SU-DHL-6 (cell line): ENCODE results near the gene SMYD2.

Experiments
- H2AFZ ChIP-seq: fragments of 200-600 bp; sonication (generic); 2 replicates; pipeline ENCODE4 v1.6.1; 2014; ENCODE audit warnings: low read depth, mild to moderate bottlenecking, moderate library complexity, mixed read lengths, antibody characterized with exemption, low read length; ENCODE audit not compliant: severe bottlenecking
- H3F3A ChIP-seq: fragments of 200-600 bp; shearing (Covaris generic); 2 replicates; pipeline ENCODE4 v1.6.0; 2016; ENCODE audit warnings: antibody characterized with exemption, mild to moderate bottlenecking; ENCODE audit not compliant: insufficient read depth
- H3K27ac ChIP-seq: fragments of 200-600 bp; sonication (generic); 2 replicates; pipeline ENCODE4 v1.5.1; 2016; ENCODE audit warnings: low read depth, mild to moderate bottlenecking, low read length, moderate library complexity, mixed read lengths
- H3K27me3 ChIP-seq: fragments of 200-600 bp; sonication (generic), shearing (Covaris generic); 2 replicates; pipeline ENCODE4 v1.6.0; 2014; ENCODE audit warnings: mild to moderate bottlenecking, low read length
- H3K36me3 ChIP-seq: fragments of 200-600 bp; sonication (generic); 2 replicates; pipeline ENCODE4 v1.6.1; 2014; ENCODE audit warnings: mild to moderate bottlenecking, low read length, mixed read lengths
- H3K4me2 ChIP-seq: fragments of 300-600, 200-600 bp; shearing (Covaris generic), sonication (generic); 2 replicates; pipeline ENCODE4 v1.6.0; 2014; ENCODE audit warnings: low read length, low read depth, mild to moderate bottlenecking; ENCODE audit not compliant: poor library complexity, severe bottlenecking
- H3K4me3 ChIP-seq: fragments of 200-600 bp; sonication (generic); 2 replicates; pipeline ENCODE4 v1.5.1; 2014; ENCODE audit warnings: antibody characterized with exemption, low read length, mild to moderate bottlenecking, mixed read lengths; ENCODE audit not compliant: insufficient read depth, poor library complexity, severe bottlenecking
- H3K79me2 ChIP-seq: fragments of 200-600 bp; sonication (generic); 2 replicates; pipeline ENCODE4 v1.6.1; 2014; ENCODE audit warnings: mild to moderate bottlenecking, low read length, moderate library complexity; ENCODE audit not compliant: insufficient read depth
- H3K9ac ChIP-seq: fragments of 200-600 bp; sonication (generic); 2 replicates; pipeline ENCODE4 v1.7.0; 2014; ENCODE audit warnings: mild to moderate bottlenecking, low read length
- H3K9me2 ChIP-seq: fragments of 200-600 bp; sonication (generic); replicated peaks from 2 replicates; pipeline ENCODE4 v1.6.1; 2014; ENCODE audit warnings: low read length; ENCODE audit not compliant: insufficient read depth
- H3K9me3 ChIP-seq: fragments of 200-600 bp; sonication (generic); 2 replicates; pipeline ENCODE4 v1.6.1; 2014; ENCODE audit warnings: low read length, mixed read lengths; ENCODE audit not compliant: insufficient read depth
- H4K20me1 ChIP-seq: fragments of 200-600 bp; sonication (generic); 2 replicates; pipeline ENCODE4 v1.6.1; 2014; ENCODE audit warnings: low read depth, mild to moderate bottlenecking, antibody characterized with exemption, low read length, moderate library complexity, mixed read lengths
- EZH2phosphoT487 ChIP-seq: fragments of 200-600 bp; sonication (generic), shearing (Covaris generic); conservative IDR thresholded peaks from 2 replicates; pipeline ENCODE4 v1.6.1; 2018; ENCODE audit warnings: mild to moderate bottlenecking, antibody characterized with exemption, low read length, moderate library complexity, mixed read lengths
- TF ChIP-seq, protein P1 (sequence below): fragments of 200-600 bp; sonication (generic); IDR thresholded peaks from one replicate; pipeline ENCODE4 v1.5.1; 2017; ENCODE audit warnings: antibody characterized with exemption, mild to moderate bottlenecking, low read length, moderate library complexity; ENCODE audit not compliant: insufficient read depth, poor library complexity, severe bottlenecking

The SMYD2 gene

DNA sequence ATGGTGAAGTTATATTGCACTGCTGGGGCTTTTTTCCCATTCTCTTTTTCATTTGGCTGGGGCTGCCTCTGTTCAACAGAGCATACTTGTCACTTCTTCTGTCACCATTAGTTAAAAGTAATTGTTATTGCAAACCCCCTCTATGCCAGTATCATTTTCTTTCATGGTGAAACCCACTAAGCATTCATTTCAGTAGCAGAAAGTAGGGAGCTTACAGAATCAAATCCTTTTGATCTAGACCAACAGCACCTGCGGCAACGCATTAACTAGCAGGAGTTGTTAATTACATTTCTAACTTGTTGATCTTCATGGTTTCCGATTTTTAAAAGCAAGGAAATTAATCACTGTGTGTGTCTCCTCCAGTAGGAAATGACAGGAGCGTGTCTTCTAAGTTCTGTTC is 15.0 kb downstream of the SMYD2 start:
- no peak for TF ChIP-seq EZH2phosphoT487
- TF ChIP-seq, protein P1, sequence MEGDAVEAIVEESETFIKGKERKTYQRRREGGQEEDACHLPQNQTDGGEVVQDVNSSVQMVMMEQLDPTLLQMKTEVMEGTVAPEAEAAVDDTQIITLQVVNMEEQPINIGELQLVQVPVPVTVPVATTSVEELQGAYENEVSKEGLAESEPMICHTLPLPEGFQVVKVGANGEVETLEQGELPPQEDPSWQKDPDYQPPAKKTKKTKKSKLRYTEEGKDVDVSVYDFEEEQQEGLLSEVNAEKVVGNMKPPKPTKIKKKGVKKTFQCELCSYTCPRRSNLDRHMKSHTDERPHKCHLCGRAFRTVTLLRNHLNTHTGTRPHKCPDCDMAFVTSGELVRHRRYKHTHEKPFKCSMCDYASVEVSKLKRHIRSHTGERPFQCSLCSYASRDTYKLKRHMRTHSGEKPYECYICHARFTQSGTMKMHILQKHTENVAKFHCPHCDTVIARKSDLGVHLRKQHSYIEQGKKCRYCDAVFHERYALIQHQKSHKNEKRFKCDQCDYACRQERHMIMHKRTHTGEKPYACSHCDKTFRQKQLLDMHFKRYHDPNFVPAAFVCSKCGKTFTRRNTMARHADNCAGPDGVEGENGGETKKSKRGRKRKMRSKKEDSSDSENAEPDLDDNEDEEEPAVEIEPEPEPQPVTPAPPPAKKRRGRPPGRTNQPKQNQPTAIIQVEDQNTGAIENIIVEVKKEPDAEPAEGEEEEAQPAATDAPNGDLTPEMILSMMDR = no peak
- no peaks in the 10 kb centered on the region for H3K9me2 ChIP-seq
- H3F3A ChIP-seq = no peaks in the 10 kb centered on the region
- H3K36me3 ChIP-seq = no peaks in the 10 kb centered on the region
- no peaks in the 10 kb centered on the region for H3K79me2 ChIP-seq
- no peak overlapping the region for H3K9ac ChIP-seq
- no peak overlapping the region for H2AFZ ChIP-seq
- no peak overlapping the region for H3K4me2 ChIP-seq
- H3K4me3 ChIP-seq = no peak overlapping the region
- no peaks in the 10 kb centered on the region for H4K20me1 ChIP-seq
- H3K9me3 ChIP-seq = no peaks in the 10 kb centered on the region
- H3K27ac ChIP-seq = no peak overlapping the region
- no peaks in the 10 kb centered on the region for H3K27me3 ChIP-seq

DNA sequence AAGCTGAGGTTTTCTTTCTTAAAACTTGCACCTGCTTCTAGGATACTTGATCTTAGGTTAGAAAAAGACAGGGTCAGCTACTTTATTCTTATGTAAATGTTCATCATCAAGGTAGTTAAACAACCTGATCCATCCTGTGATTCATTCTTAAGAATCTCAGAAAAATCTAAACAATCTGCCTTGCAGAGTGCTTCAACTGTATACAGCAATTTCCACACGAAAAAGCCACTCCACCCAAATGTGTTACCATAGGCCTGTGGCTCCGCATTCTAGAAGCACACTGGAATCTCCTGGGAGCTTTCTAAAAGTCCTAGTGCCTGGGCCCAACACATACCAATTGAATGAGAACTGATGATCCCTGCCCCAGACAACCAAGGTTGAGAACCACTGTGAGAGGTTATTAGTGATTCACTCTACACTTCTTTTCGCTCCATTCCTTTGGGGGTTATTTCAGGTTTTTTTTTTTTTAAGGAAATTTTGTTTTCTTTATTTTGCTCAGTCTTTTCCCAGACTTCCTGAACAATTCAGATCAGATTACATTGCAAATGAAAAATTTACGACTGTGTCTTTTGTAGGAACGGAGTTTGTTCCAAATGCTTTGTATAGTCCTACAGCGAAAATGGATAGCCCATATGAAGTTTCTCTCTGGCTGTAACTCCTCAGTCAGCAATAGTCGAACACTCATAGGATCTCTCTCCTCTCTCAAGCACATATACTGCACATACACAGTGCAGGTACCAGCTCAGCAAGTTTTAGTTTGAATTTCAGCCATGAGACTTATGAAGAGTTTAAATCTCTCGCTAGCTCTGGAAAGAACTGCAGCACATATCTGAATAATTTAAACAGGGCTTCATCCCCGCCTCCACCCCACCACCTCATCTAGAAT is 16.1 kb downstream of the SMYD2 start:
- no peaks in the 10 kb centered on the region for H3K9me3 ChIP-seq
- TF ChIP-seq, protein P1 = no peak
- no peak for TF ChIP-seq EZH2phosphoT487
- H3K27ac ChIP-seq = no peak overlapping the region
- H3K4me2 ChIP-seq = no peak overlapping the region
- no peaks in the 10 kb centered on the region for H3K9me2 ChIP-seq
- no peaks in the 10 kb centered on the region for H3K36me3 ChIP-seq
- H3K9ac ChIP-seq = no peak overlapping the region
- no peaks in the 10 kb centered on the region for H4K20me1 ChIP-seq
- no peaks in the 10 kb centered on the region for H3K27me3 ChIP-seq
- no peaks in the 10 kb centered on the region for H3K79me2 ChIP-seq
- H2AFZ ChIP-seq = no peak overlapping the region
- H3F3A ChIP-seq = no peaks in the 10 kb centered on the region
- H3K4me3 ChIP-seq = no peak overlapping the region

DNA sequence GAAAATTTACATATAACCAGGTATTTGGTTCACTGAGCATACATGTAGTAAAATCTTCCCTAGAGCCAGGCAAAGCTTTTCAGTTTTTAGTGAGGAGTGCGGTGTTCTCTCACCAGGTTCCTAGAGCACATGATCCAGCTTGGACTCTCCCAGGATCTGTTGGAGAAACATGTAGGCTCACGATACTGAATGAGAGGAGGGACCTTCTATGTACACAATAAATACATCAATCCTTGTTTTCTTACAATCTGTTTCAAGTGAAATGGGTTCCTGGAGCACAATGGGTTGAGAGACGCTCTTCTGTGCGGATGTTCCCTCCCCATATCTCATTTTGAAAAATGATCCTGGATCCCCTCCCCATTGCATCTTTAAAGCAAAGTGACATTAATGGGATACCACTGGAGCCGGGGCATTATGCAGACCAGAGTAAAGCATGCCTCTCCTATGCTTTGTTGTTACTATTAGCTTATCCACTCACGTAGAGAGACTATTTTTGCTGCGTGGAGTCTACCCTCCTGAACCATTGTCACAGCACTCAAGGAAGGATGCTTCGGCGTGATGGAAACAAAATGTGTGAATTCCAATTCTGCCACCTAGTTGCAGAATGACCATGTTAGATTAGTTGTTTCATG is 19.3 kb downstream of the SMYD2 start:
- H3K4me2 ChIP-seq = no peak overlapping the region

More for the DNA sequence above, 19.3 kb downstream of the SMYD2 start:
- no peak overlapping the region for H3K27ac ChIP-seq
- no peaks in the 10 kb centered on the region for H3K27me3 ChIP-seq
- H3K9ac ChIP-seq = no peak overlapping the region
- H4K20me1 ChIP-seq = no peaks in the 10 kb centered on the region
- no peak for TF ChIP-seq EZH2phosphoT487
- TF ChIP-seq, protein P1 = no peak
- 0 out of 2 replicates have a peak, but pooled peaks cover 3% of the 10 kb centered on the region for H3K79me2 ChIP-seq
- no peak overlapping the region for H3K4me3 ChIP-seq
- no peak overlapping the region for H2AFZ ChIP-seq
- no peaks in the 10 kb centered on the region for H3K36me3 ChIP-seq
- no peaks in the 10 kb centered on the region for H3F3A ChIP-seq
- no peaks in the 10 kb centered on the region for H3K9me3 ChIP-seq
- no peaks in the 10 kb centered on the region for H3K9me2 ChIP-seq
